ENCODE measurements around the gene MAD1L1.

GRCh38 chr7:2249744-2250323 lies 17.1 kb upstream of the MAD1L1 start:
- no peak for TF ChIP-seq CTCF (conservative IDR thresholded peaks at IDR 0.05)
- no peak for TF ChIP-seq EZH2 (IDR thresholded peaks at IDR 0.05; ENCODE audit: low read depth)

Data from PC-9 (cell line).